Hepatocyte (in vitro differentiated cells): ENCODE measurements around the gene LDAH. TPM values are rescaled to one million over a fixed set of nuclear protein-coding genes. Genes with fewer than 3 reads are reported as not detected.

Experiments
- DNase-seq: peaks from one replicate; pipeline ENCODE4 v3.0.0-alpha.2; 2016; ENCODE audit warnings: low spot score
- H2AFZ ChIP-seq: fragments of 200-600 bp; sonication (generic); 2 replicates; pipeline ENCODE4 v1.6.0; 2016; ENCODE audit warnings: antibody characterized with exemption, mild to moderate bottlenecking
- H3K27ac ChIP-seq: fragments of 200-600 bp; sonication (generic); 2 replicates; pipeline ENCODE4 v1.5.1; 2016; ENCODE audit warnings: mild to moderate bottlenecking
- H3K27me3 ChIP-seq: fragments of 200-600 bp; sonication (generic); 2 replicates; pipeline ENCODE4 v1.6.1; 2016
- H3K36me3 ChIP-seq: fragments of 200-600 bp; sonication (generic); replicated peaks from 2 replicates; pipeline ENCODE4 v1.5.1; 2016; ENCODE audit warnings: low read depth; ENCODE audit not compliant: insufficient read depth
- H3K4me1 ChIP-seq: fragments of 200-600 bp; sonication (generic); 2 replicates; pipeline ENCODE4 v1.5.1; 2016; ENCODE audit warnings: mild to moderate bottlenecking, moderate library complexity; ENCODE audit not compliant: insufficient read depth
- H3K4me2 ChIP-seq: fragments of 200-600 bp; sonication (generic); 2 replicates; pipeline ENCODE4 v1.6.0; 2016
- H3K4me3 ChIP-seq: fragments of 200-600 bp; sonication (generic); 2 replicates; pipeline ENCODE4 v1.5.1; 2016; ENCODE audit warnings: mild to moderate bottlenecking
- H3K79me2 ChIP-seq: fragments of 200-600 bp; sonication (generic); 2 replicates; pipeline ENCODE4 v1.6.0; 2017; ENCODE audit warnings: mild to moderate bottlenecking
- H3K9me2 ChIP-seq: fragments of 200-600 bp; sonication (generic); replicated peaks from 2 replicates; pipeline ENCODE4 v1.6.0; 2017; ENCODE audit warnings: mild to moderate bottlenecking; ENCODE audit not compliant: insufficient read depth
- H3K9me3 ChIP-seq: fragments of 200-600 bp; sonication (generic); 2 replicates; pipeline ENCODE4 v1.5.1; 2016; ENCODE audit warnings: low read depth, mild to moderate bottlenecking
- H4K20me1 ChIP-seq: fragments of 200-600 bp; sonication (generic); 2 replicates; pipeline ENCODE4 v1.6.0; 2016; ENCODE audit warnings: mild to moderate bottlenecking; ENCODE audit not compliant: insufficient read depth, poor library complexity, severe bottlenecking
- CTCF ChIP-seq: fragments of 200-600 bp; sonication (generic); IDR thresholded peaks from 2 replicates; pipeline ENCODE4 v1.5.1; 2016; ENCODE audit warnings: antibody characterized with exemption, mild to moderate bottlenecking; ENCODE audit not compliant: poor library complexity
- EZH2 ChIP-seq: fragments of 200-600 bp; sonication (generic); IDR thresholded peaks from 2 replicates; pipeline ENCODE4 v1.6.1; 2016; ENCODE audit warnings: antibody characterized with exemption, mild to moderate bottlenecking, borderline replicate concordance
- EZH2phosphoT487 ChIP-seq: fragments of 200-600 bp; sonication (generic); IDR thresholded peaks from one replicate; pipeline ENCODE4 v1.6.1; 2018; ENCODE audit warnings: antibody characterized with exemption, mild to moderate bottlenecking, low read depth, moderate library complexity; ENCODE audit not compliant: unreplicated experiment, severe bottlenecking
- WGBS: methylation state at CpG from one replicate; pipeline ENCODE4 v1.1.6; 2016; ENCODE audit warnings: low lambda C conversion rate; ENCODE audit errors: missing lambda C conversion rate; 5-methylcytosine and 5-hydroxymethylcytosine counted together
- polyA plus RNA-seq: library from polyadenylated mRNA; unstranded; fragments of >200 nt; fragmentation: Nextera tagmentation; extraction: Ambion mirVana; gene quantifications from 2 replicates; pipeline ENCODE4 v1.2.1, GENCODE V29; 2016
- total RNA-seq: library from RNA; depleted of rRNA; stranded (reverse); fragments of >200 nt; gene quantifications from 2 replicates; pipeline ENCODE4 v1.2.3, GENCODE V29; 2014

LDAH gene
- total and polyA plus RNA-seq, 2 experiments from 2014 or later: 15.2 to 27.8 TPM

DNA sequence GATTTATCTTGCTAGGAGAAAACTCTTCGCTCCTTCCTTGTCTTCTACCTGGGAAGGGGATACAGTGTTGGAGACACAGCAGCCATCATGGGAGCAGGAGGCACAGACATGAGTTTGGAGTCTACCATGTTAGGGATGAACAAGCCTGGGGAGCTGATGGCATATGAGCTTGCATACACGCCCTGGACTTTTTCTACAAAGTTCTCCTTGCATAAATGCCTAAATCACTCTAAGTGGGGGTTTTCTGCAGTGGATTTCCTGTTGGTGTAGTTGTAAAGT lies 168.4 kb downstream of the LDAH start:
- H3K4me1 ChIP-seq: peaks cover 15% of the 10 kb centered on the region
- H3K4me2 ChIP-seq: no peak overlapping the region
- no peak overlapping the region for H2AFZ ChIP-seq
- no peaks in the 10 kb centered on the region for H4K20me1 ChIP-seq
- H3K9me2 ChIP-seq: no peaks in the 10 kb centered on the region
- no peaks in the 10 kb centered on the region for H3K9me3 ChIP-seq
- no peak for DNase-seq
- no peak for TF ChIP-seq EZH2phosphoT487
- TF ChIP-seq CTCF: no peak
- no peak for TF ChIP-seq EZH2
- H3K36me3 ChIP-seq: no peaks in the 10 kb centered on the region
- H3K79me2 ChIP-seq: peaks cover 13% of the 10 kb centered on the region
- H3K27me3 ChIP-seq: peaks cover 12% of the 10 kb centered on the region
- no peak overlapping the region for H3K27ac ChIP-seq
- no peak overlapping the region for H3K4me3 ChIP-seq
- WGBS: 92% methylated on average over 2 of the region's 2 CpGs

DNA sequence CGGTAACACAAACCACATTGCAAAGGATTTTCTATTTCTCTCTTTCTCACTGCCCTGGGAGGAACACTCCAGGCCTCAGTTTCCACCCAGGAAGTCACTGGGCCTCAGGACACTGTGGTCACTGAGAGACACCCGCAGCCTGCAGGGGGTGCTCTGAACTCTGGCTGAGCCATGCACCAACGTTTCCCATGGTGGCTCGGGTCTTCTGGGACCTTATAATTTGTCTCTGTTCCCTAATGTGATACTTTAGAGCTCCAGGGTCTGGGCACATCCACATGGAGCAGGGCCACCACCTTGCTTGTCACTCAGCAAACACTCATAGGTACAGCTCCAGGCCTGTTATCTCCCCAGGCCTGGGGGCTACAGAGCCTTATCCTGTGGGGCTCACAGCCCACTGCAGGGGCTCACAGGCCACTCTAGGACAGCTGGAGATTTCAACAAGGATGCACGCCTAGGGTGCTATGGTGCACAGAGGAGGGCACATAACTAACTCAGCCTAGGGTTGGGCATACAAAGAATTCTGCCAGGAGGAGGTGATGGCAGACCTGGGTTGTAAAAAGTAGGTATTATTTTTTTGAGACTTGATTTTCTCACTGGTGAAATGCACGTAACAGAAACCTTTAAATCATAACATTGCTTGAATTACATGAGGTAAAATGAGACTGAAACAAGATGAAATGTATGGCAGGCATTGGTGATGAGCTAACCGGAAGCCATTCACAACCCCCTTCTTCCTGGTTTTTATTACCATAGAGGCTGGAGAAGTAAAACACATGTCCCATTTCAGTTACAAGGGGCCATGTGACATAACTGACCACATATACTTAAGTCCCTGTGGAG lies 169.0 kb downstream of the LDAH start:
- TF ChIP-seq EZH2phosphoT487 (no peak), CTCF (no peak)
- 81% methylated on average over 7 of the region's 7 CpGs for WGBS
- H3K9me2 ChIP-seq: no peaks in the 10 kb centered on the region

GRCh38 chr2:20652673-20653575 lies 170.0 kb downstream of the LDAH start:
- Histone ChIP-seq H3K9me2 (no peaks in the 10 kb centered on the region), H3K4me3 (no peak overlapping the region), H3K27me3 (peaks cover 7% of the 10 kb centered on the region), H3K36me3 (no peaks in the 10 kb centered on the region), H2AFZ (no peak overlapping the region), H4K20me1 (no peaks in the 10 kb centered on the region), H3K79me2 (peaks cover 28% of the 10 kb centered on the region), H3K9me3 (no peaks in the 10 kb centered on the region), H3K27ac (no peak overlapping the region), H3K4me2 (no peak overlapping the region), H3K4me1 (peaks cover 20% of the 10 kb centered on the region)
- TF ChIP-seq CTCF (no peak), EZH2 (no peak), EZH2phosphoT487 (no peak)
- WGBS: 94% methylated on average over 11 of the region's 11 CpGs
- no peak for DNase-seq

More for the DNA sequence above, 169.0 kb downstream of the LDAH start:
- Histone ChIP-seq H2AFZ (no peak overlapping the region), H3K27ac (no peak overlapping the region), H3K4me2 (no peak overlapping the region), H3K79me2 (peaks cover 19% of the 10 kb centered on the region), H3K36me3 (no peaks in the 10 kb centered on the region), H3K4me1 (peaks cover 15% of the 10 kb centered on the region), H3K27me3 (peaks cover 8% of the 10 kb centered on the region), H3K4me3 (no peak overlapping the region), H4K20me1 (no peaks in the 10 kb centered on the region), H3K9me3 (no peaks in the 10 kb centered on the region)
- DNase-seq: no peak
